HG03045 (cell line): ENCODE data around the gene CATSPER2.
"Not testable (repeated sequence)": the region's sequence is repeated elsewhere in the genome, so short reads cannot be mapped to it uniquely, and the experiment has no call there.

Experiments
- ATAC-seq: cut with Tn5 transposase; IDR thresholded peaks from one replicate; pipeline ENCODE4 v1.9.1; 2021; ENCODE audit warnings: mild to moderate bottlenecking, moderate library complexity; ENCODE audit not compliant: unreplicated experiment

The CATSPER2 gene

GRCh38 chr15:43648649-43649429, at the start of gene CATSPER2:
Gene CATSPER2 (minus strand): TSS chr15:43648844. CDS start chr15:43648061, 783 bp downstream.
- ATAC-seq, result no peak

DNA sequence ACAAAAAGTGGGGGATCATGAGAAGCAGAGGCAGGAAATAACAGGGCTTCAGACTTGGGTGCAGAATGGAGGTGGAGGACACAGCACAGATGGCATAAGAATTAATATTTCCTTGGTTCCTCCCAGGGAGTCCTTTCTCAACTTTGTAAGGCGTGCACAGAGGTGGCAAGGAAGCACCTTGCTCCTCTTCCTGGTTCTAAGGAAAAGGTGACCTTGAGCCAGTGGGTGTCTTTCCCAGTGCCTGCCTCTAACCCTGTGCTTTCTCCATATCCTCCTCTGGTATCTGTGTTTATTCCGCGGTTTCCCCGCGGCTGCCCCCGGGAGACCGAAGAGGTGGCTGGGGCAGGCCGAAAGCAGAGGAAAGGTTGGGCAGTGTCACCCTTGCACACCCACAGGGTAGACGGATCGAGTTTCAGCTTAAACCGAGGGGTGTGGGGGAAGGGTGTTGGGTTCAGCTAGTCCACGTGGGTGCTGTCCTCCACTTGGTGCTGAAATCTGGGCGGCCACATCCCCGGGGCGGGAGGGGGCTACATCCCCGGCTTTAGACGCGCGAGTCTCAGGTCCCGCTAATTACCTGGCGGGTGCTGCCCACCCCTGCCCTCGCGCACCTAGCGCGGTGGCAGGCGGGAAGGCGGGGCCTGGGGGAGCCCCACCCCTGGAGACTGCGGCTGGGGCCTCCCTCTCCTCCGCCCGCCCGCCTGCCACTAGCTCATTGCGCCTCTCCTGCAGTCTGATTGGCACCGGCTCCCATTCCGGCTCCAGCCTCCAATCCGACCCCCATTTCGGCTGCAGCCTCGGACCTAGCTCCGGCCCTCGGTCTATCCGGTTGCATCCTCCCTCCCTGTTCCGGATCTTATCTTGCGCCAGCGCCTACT, 44.7 kb upstream of the CATSPER2 start, which contains the start of gene CKMT1A:
Gene CKMT1A (plus strand): TSS at position 712 of the 875 bp plus-strand sequence. CDS start 192 bp downstream, outside the sequence.
- ATAC-seq, result not testable (repeated sequence)

DNA sequence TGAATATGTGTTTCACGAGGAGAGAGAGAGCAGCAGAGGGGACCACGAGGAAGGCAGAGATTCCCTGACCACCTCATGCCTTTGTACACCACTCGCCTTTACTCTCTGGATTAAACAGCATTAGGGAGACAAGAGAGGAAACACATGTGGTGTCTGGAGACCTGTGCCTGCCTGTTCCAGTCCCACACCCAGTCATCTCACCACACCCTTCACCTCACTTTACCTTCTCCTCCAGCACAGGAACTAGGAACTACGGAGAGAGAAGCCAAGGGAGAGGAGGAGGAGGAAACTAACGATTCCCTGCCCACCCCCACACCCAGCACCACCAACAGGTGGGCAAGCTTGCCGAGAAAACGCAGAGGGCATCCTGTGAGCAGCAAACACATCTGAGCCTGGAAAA, 44.0 kb upstream of the CATSPER2 start:
- ATAC-seq, result not testable (repeated sequence)

DNA sequence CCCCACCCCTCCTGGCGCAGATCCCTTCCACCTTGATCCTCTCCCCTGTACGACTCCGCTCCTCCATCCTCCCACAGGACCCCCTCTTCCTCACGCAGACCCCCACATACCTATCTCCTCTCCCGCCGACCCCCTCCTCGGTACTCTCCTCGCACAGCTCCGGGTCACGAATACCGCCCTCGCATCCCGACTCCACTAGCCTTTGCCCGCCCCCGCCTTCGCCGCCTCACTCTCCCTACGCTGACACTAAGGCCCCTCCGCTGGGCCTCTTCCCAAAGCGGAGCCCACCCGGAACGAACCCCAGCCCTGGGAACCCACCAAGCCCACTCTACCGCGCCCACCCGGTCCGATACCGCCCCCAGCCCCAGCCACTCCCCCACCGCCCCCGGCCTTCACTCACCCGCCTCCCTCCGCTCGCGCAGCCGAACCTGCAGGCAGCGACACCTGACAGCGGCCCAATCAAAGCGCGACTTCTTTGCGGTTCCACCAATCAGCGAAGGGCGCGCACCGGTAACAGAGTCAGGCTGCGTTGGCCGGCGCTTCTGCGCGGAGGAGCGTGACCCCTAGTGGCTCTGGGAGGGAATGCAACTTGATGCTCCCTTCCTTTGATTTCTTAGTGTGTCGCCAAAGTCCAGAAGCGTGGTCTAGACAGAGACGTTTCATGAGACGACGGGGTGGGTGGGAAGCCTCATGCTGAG, 41.1 kb upstream of the CATSPER2 start:
- peak; percentile 94 for ATAC-seq

- not testable (repeated sequence) for ATAC-seq
Measured at GRCh38 chr15:43674175-43674574, 25.5 kb upstream of the CATSPER2 start.

- ATAC-seq, result not testable (repeated sequence)
Measured at GRCh38 chr15:43666177-43666576, 17.5 kb upstream of the CATSPER2 start.

DNA sequence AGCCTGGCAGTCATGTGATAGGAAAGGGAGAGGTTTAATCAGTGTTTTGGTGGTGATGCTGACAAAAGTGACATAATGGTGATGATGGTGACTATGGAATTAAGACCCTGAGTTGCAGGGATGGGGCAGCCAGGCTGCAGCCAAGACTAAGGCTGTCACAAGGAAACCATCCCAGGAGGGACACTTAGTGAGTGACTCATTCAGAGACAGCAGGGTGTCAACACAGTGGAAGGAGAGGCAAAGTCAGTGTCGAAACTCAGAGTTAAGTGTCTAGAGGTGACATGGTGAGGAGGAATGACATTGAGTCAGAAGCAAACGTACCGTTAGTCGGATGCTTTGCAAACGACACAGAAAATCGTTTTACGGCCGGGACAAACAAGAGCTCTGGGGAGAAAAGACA, 14.7 kb upstream of the CATSPER2 start:
- not testable (repeated sequence) for ATAC-seq

GRCh38 chr15:43662293-43662692, 13.6 kb upstream of the CATSPER2 start:
- ATAC-seq, result not testable (repeated sequence)

DNA sequence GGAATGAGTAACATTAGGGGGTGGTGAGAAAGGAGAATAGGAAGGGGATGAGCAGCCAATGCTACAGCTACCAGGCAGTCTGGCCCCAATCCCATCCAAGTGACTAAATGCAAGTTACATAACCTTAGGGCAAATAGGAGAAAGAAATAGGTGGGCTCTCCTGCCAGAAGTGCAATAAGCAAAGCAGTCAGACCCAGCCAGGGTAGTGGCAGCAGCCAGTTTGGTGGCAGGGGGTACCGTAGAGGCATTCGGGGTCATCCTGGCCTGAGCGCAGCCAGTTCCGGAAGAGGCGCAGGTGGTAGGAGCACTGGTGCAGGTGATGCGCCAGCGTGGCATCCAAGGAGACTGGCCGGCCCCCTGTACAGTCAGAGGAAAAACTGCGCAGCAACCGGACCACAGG, 11.1 kb upstream of the CATSPER2 start:
- ATAC-seq, result not testable (repeated sequence)

- ATAC-seq, result not testable (repeated sequence)
Measured at GRCh38 chr15:43649430-43649926, 834 bp upstream of the CATSPER2 start.

GRCh38 chr15:43638464-43639204, 10.0 kb downstream of the CATSPER2 start:
- ATAC-seq, result not testable (repeated sequence)

DNA sequence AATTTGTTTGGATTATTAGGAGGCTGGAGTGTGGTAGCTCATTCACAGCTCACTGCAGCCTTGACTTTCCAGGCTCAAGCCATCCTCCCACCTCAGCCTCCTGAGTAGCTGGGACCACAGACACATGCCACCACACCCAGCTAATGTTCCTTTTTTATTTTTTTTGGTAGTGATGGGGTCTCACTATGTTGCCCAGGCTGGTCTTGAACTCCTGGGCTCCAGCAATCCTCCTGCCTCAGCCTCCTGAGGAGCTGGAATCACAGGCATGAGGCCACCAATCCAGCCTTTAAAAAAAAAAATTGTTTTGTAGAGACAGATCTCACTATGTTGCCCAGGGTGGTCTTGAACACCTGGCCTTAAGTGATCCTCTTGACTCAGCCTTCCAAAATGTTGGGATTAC, 21.7 kb downstream of the CATSPER2 start:
- not testable (repeated sequence) for ATAC-seq

GRCh38 chr15:43625106-43625505, 23.5 kb downstream of the CATSPER2 start:
- ATAC-seq, result no peak

GRCh38 chr15:43622068-43622799, 26.4 kb downstream of the CATSPER2 start:
- ATAC-seq, result not testable (repeated sequence)

- ATAC-seq, result not testable (repeated sequence)
Measured at GRCh38 chr15:43618700-43619099, 29.9 kb downstream of the CATSPER2 start, which contains the start of gene STRC. Gene STRC (minus strand): TSS chr15:43618800. CDS start chr15:43618722, 78 bp downstream.

GRCh38 chr15:43617750-43618149, 30.9 kb downstream of the CATSPER2 start:
- not testable (repeated sequence) for ATAC-seq

DNA sequence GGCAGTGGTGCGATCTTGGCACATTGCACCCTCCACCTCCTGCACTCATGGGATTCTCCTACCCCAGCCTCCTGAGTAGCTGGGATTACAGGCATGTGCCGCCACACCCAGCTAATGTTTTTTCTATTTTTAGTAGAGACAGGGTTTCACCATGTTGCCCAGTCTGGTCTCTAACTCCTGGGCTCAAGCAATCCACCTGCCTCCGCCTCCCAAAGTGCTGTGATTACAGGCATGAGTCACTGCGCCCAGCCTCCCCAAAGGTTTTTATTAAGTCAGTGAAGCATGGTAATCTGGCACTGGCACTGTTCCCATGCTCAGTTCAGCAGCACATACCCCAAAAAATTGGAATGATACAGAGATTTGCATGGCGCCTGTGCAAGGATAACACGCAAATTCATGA, 46.4 kb downstream of the CATSPER2 start:
- not testable (repeated sequence) for ATAC-seq

- ATAC-seq, result not testable (repeated sequence)
Measured at GRCh38 chr15:43600200-43600599, 48.4 kb downstream of the CATSPER2 start.

DNA sequence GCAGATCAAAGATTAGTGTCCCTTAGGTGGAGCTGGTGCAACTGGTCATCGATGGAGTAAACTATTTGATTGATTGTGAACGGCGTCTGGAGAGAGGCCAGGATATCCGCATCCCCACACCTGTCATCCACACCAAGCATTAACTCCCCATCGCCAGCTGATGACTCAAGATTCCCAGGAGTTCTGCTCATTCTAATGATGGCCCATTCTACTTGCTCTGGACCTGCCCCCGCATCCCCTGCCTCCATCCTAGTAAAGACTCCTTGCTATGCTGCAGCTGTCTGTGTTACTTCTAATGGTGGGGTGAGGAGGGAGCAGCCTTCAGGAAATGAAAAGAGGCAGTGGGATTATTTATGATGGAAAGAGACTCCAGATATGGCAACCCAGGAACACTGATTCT, 49.5 kb downstream of the CATSPER2 start:
- ATAC-seq, result not testable (repeated sequence)
